HG02642 (cell line): ENCODE results near the gene ZC3H15.
A peak's percentile ranks its signal among the peaks of the same experiment; 100 is the strongest.
"Not testable (repeated sequence)": the region's sequence is repeated elsewhere in the genome, so short reads cannot be mapped to it uniquely, and the experiment has no call there.

Experiments used
- ATAC-seq: cut with Tn5 transposase; IDR thresholded peaks from one replicate; pipeline ENCODE4 v1.9.1; 2021; ENCODE audit warnings: mild to moderate bottlenecking; ENCODE audit not compliant: unreplicated experiment, poor library complexity

Gene ZC3H15

GRCh38 chr2:186485871-186486650, at the start of gene ZC3H15:
Gene ZC3H15, plus strand, starts transcription at chr2:186486260. Its CDS starts 123 bp downstream, at chr2:186486383.
- ATAC-seq = peak; percentile 88

- ATAC-seq = no peak
Observed at GRCh38 chr2:186437719-186438118, 48.3 kb upstream of the ZC3H15 start.

DNA sequence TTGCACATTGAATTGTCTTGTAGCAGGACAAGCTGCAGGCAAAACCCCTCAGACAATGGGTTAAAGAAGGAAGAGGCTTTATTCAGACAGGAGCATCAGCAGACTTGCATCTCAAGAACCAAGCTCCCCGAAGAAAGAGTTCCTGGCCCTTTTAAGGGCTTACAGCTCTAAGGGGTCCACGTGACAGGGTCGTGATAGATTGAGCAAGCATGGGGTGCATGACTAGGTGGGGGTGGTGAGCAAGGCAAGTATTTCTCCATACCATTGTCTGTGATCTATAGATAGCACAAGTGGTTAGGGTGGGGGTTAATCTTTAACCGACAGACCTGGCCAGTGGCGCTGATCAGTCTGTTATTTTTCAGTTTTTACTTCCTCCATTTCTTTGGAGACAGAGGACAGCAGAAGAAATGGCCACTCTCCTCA, 46.4 kb upstream of the ZC3H15 start:
- not testable (repeated sequence) for ATAC-seq

DNA sequence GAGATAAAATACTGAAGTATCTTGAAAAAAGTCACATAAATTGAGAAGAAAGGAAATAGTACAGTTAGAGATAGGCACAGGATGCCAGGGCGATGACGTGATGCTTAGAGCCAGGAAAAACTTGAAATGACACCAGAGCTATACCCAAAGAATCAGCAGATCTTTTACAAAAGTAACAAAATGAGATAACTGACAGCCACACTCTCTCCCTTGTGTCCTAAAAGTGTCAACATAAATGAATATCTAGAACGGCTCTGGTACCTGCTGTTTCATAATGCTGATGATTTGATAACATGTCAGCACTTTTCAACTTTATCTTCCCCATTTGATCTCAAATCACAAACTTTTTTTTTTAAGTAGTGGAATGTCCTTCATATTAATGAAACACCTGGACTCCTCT, 45.6 kb upstream of the ZC3H15 start:
- ATAC-seq = no peak

- no peak for ATAC-seq
Observed at GRCh38 chr2:186442885-186443284, 43.2 kb upstream of the ZC3H15 start.

- ATAC-seq = no peak
Observed at GRCh38 chr2:186443851-186444250, 42.2 kb upstream of the ZC3H15 start.

GRCh38 chr2:186445506-186445905, 40.6 kb upstream of the ZC3H15 start:
- ATAC-seq = no peak

DNA sequence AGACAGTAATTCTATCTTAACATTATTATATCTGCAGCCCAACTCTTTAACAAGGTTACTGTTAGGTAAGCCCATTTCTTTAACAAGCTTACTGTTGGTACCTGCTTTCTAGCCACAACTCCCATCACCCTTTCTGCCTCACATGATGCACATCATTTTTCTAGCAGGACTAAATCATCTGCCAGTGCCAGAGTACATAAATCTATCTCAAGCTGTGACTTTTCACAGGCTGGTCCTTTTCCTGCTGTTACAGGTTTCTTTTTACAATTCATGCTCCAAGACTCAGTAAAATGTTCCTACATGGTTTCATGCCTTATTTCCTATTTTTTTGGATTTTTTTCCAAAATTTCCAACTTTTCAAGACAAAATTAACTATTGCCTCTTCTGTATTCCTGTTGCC, 30.4 kb upstream of the ZC3H15 start:
- no peak for ATAC-seq

GRCh38 chr2:186456941-186457340, 29.1 kb upstream of the ZC3H15 start:
- no peak for ATAC-seq

DNA sequence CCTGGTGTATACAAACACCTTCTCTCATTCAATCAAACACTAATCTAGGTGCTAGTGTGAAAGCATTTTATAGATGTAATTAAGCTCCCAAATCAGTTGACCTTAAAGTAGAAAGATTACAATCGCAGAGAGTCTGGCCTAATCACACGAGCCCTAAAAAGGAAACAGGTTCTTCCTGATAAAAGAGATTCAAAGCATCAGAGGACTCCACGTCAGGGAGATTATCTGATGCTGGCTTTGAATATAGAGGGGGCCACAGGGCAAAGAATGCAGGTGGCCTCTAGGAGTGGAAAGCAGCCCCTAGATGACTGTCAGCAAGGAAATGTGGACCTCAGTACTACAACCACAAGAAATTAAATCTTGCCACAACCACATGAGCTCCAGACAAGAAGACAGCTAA, 28.2 kb upstream of the ZC3H15 start:
- no peak for ATAC-seq

DNA sequence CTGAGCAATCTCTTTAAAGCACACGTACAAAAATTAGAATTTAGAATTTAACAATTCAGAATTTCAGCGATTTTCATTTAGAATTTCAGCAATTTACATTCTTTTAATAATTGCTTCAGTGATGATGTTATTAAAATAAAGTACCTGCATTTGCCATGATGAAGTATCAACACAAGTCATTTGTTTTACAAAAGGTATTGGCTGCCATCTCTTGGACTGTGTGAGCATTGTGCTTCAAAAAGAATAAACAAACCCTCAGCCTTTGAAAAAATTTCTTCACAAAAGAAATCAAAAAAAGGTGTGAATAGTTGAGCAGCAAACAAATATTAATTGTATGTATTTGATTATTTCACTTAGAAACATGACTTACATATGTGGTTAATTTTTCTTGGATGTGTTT, 27.1 kb upstream of the ZC3H15 start:
- ATAC-seq = no peak

DNA sequence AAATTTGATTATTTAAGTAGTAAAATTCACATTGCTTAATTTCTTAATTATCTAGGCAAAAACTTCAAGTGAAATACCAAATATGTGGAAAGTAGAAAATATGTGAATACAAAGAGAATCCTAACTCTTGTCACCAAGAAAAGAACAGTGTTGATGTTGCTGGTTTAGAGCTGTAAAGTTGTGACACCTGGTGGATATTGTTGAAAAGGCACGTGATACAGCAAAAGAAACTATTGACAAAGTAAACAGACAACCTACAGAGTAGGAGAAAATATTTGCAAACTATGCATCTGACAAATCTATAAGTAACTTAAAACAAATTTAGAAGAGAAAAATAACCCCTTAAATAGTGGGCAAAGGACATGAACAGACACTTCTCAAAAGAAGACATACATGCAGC, 25.6 kb upstream of the ZC3H15 start:
- peak; percentile 86 for ATAC-seq

- no peak for ATAC-seq
Observed at GRCh38 chr2:186466743-186467142, 19.3 kb upstream of the ZC3H15 start.

DNA sequence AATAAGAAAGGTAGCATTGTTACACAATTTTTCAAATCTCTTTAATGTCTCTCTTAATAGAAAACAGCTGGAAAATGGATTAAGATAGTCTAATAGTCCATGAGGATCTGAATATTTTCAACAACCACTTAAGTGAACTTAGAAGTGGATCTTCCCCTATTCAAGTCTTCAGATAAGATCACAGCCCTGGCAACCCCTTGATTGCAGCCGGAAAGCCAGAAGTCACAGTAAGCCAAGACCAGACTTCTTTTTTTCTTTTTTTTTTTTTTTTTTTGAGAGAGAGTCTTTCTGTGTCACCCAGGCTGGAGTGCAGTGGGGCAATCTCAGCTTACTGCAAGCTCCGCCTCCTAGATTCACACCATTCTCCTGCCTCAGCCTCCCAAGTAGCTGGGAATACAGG, 18.6 kb upstream of the ZC3H15 start:
- ATAC-seq = no peak

DNA sequence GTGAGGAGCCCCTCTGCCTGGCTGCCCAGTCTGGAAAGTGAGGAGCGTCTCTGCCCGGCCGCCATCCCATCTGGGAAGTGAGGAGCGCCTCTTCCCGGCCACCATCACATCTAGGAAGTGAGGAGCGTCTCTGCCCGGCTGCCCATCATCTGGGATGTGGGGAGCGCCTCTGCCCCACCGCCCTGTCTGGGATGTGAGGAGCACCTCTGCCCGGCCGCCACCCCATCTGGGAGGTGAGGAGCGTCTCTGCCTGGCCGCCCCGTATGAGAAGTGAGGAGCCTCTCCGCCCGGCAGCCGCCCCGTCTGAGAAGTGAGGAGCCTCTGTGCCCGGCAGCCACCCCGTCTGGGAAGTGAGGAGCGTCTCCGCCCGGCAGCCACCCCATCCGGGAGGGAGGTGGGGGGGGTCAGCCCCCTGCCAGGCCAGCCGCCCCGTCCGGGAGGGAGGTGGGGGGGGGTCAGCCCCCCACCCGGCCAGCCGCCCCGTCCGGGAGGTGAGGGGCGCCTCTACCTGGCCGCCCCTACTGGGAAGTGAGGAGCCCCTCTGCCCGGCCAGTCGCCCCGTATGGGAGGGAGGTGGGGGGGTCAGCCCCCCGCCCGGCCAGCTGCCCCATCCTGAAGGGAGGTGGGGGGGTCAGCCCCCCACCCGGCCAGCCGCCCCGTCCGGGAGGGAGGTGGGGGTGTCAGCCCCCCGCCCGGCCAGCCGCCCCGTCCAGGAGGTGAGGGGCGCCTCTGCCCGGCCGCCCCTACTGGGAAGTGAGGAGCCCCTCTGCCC, 13.2 kb upstream of the ZC3H15 start:
- not testable (repeated sequence) for ATAC-seq

GRCh38 chr2:186474239-186474638, 11.8 kb upstream of the ZC3H15 start:
- ATAC-seq = not testable (repeated sequence)

DNA sequence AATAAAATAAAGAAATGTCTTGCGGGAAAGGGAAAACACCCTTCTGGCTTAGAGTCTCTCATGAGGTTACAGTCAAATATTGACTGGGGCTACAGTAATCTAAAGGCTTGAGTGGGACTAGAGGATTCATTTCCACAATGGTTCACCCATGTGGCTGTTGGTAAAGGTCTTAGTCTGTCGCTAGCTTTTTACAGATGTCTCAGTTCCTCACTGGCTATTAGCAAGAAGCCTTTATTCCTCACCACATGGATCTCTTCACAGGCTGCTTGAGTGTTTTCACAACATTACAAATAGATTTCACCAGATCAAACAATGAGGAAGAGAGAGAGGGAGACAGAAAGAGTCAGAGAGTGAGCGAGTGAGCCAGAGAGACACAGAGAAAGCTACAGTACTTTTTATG, 8.3 kb upstream of the ZC3H15 start:
- ATAC-seq = no peak

DNA sequence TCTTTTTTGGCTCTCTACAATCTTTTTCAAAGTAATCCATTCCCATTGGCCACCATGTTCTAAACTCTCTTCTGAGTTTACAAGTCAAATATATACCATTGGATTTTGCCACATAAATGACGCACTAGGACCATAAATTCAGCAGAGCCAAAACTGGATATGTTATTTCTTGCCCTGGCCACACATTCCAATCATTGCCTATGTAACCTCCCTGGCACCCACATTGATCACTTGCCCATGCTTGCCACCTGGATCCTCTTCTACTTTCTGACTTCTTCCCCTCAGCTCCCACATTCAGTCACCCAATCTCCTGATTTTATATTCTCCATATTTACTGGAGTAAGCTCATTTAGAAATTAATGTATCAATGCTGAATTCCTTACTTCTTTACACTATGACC, 5.1 kb upstream of the ZC3H15 start:
- no peak for ATAC-seq

DNA sequence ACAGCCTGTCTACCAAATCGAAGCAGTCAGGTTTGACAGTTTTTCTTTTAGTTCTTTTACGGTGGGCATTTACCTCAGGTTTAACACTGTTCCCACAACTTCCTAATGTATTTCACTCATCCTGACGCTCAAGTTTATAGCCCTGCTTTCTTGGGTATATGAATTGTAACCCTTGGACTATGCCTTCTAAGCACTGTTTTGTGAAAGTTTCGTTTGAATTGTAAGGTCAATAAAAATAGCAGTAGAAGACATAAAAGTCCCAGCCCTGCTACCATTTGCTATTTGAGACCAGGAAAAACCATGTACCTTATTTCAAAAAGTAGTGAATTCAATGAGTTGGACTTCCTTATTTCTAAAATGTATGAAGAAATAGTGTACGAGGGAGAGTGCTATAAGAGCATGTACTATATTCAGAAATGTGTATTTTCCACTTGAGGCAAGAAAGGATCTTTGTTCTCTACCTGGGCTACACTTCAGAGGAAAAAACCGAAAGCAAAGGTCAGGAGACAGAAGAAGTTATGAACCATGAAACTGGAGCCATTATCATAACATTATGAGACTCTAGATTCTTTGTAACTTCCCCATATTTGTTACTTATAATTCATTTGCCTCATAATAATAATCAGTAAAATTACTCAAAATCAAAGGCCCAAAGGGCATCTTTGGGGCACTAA, 1.9 kb upstream of the ZC3H15 start:
- no peak for ATAC-seq

GRCh38 chr2:186485576-186485870, 537 bp upstream of the ZC3H15 start:
- peak; percentile 50 for ATAC-seq
